ENCODE measurements around the gene GCSH. TPM values are rescaled to one million over a fixed set of nuclear protein-coding genes. Genes with fewer than 3 reads are reported as not detected.

Gene GCSH
- total RNA-seq, 1 donor from 2014 or later: 79.2 TPM

- H3K9me3 Mint-ChIP-seq: no peaks in the 10 kb centered on the region
- no peaks in the 10 kb centered on the region for H3K27me3 Mint-ChIP-seq (ENCODE audit: low read depth)
- H3K4me3 Mint-ChIP-seq: no peak overlapping the region
- no peak for DNase-seq (ENCODE audit: low read depth, low spot score)
- H3K4me1 Mint-ChIP-seq: peaks cover 33% of the 10 kb centered on the region
- H3K36me3 Mint-ChIP-seq (ENCODE audit: low read depth): peaks cover 42% of the 10 kb centered on the region
- TF ChIP-seq CTCF (conservative IDR thresholded peaks at IDR 0.05): no peak
- no peak overlapping the region for H3K27ac Mint-ChIP-seq (ENCODE audit: unreplicated experiment)
These were observed 55.4 kb downstream of the GCSH start for GRCh38 chr16:81040842-81041241.

DNA sequence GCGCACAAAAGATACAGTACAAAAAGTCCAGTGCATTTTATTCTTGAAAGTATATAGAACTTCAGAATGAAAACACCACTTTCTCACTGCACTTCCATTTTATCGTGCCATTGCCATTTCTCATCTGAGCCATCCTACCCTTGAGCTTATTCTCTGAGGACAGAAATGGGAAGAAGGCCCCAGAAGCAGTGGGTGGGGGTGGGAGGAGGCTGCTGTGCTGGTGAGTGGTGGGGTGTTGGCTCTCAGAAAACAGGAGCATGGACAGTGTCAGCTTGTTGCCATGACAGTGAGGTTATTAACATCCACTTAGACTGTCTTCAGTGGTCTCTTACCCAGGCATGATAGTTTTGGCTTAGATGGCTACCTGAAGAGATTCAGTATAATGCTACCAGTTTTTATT lies 56.1 kb downstream of the GCSH start:
- H3K9me3 Mint-ChIP-seq: no peaks in the 10 kb centered on the region
- no peak for DNase-seq (ENCODE audit: low read depth, low spot score)
- peaks cover 33% of the 10 kb centered on the region for H3K4me1 Mint-ChIP-seq
- H3K36me3 Mint-ChIP-seq (ENCODE audit: low read depth): peaks cover 36% of the 10 kb centered on the region
- peak overlapping the region; percentile 50 for H3K4me3 Mint-ChIP-seq
- TF ChIP-seq CTCF (conservative IDR thresholded peaks at IDR 0.05): no peak
- peak overlapping the region; percentile 91 for H3K27ac Mint-ChIP-seq (ENCODE audit: unreplicated experiment)
- no peaks in the 10 kb centered on the region for H3K27me3 Mint-ChIP-seq (ENCODE audit: low read depth)

DNA sequence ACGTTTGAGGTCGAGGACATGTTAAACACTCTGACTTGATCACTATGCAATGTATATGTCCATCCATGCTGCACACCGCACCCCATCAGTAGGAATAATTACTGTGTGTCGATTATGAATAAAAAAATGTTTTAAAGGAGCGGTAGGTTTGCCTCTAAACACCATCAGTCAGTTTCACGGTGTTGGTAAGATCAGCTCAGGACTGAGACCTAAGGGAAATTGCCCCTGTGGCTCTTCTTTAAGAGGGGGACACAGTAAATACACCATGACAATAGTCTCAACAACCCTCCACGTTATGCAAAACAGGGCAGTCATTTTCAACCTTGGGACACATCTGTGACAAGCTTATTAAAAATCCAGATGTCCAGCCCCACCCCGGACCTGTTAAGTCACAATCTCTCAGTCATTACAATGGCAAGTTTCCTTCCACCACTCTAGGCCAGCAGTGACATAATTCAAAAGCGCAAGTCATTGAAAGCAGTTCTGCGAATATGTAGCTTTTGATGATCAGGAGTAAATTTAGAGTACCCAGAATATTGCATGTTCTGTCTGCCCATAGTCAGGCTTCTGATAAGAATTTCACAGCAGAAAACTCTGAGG lies 59.3 kb downstream of the GCSH start:
- no peaks in the 10 kb centered on the region for H3K27me3 Mint-ChIP-seq (ENCODE audit: low read depth)
- DNase-seq (ENCODE audit: low read depth, low spot score): no peak
- peaks cover 3% of the 10 kb centered on the region for H3K9me3 Mint-ChIP-seq
- no peak for TF ChIP-seq CTCF (conservative IDR thresholded peaks at IDR 0.05)
- H3K4me3 Mint-ChIP-seq: peak overlapping the region; percentile 94
- peaks cover 33% of the 10 kb centered on the region for H3K4me1 Mint-ChIP-seq
- peak overlapping the region; percentile 53 for H3K27ac Mint-ChIP-seq (ENCODE audit: unreplicated experiment)
- peaks cover 20% of the 10 kb centered on the region for H3K36me3 Mint-ChIP-seq (ENCODE audit: low read depth)

DNA sequence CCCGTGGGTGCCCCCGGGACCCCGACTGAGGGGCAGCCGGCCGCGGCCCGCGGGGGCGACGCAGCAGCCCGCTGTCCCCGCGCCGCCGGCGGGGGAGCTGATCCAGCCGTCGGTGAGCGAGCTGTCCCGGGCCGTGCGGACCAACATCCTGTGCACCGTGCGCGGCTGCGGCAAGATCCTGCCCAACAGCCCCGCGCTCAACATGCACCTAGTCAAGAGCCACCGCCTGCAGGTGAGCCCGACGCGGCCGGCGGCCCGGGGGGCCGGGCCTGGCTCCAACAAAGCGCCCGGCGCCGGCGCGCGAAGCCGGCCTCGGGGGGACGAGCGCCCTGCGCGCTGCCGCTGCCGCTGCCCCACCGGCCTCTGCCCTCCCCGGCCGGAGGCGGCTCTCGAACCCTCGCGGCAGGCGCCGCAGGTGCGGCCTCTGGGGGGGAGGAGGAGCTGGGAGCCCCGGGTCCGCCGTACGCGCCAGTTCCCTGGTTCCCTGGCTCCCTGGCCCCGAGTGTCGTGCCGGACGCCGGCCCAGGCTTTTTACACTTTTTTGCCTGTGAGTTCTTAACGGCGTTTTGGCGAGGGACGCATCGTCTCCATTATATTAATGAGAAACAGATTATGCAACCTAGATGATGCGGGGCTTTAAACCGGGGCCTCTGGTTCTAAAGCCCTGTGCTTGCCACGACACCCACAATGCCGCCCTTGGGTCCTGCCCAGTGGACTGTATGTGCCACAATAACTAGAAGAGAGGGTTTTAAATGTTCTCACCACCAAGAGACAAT lies 60.0 kb downstream of the GCSH start:
- peaks cover 18% of the 10 kb centered on the region for H3K36me3 Mint-ChIP-seq (ENCODE audit: low read depth)
- peak overlapping the region; percentile 94 for H3K4me3 Mint-ChIP-seq
- DNase-seq (ENCODE audit: low read depth, low spot score): peak; percentile 14
- peaks cover 33% of the 10 kb centered on the region for H3K4me1 Mint-ChIP-seq
- peak overlapping the region; percentile 53 for H3K27ac Mint-ChIP-seq (ENCODE audit: unreplicated experiment)
- H3K9me3 Mint-ChIP-seq: peaks cover 3% of the 10 kb centered on the region
- H3K27me3 Mint-ChIP-seq (ENCODE audit: low read depth): no peaks in the 10 kb centered on the region
- TF ChIP-seq CTCF (conservative IDR thresholded peaks at IDR 0.05): no peak

DNA sequence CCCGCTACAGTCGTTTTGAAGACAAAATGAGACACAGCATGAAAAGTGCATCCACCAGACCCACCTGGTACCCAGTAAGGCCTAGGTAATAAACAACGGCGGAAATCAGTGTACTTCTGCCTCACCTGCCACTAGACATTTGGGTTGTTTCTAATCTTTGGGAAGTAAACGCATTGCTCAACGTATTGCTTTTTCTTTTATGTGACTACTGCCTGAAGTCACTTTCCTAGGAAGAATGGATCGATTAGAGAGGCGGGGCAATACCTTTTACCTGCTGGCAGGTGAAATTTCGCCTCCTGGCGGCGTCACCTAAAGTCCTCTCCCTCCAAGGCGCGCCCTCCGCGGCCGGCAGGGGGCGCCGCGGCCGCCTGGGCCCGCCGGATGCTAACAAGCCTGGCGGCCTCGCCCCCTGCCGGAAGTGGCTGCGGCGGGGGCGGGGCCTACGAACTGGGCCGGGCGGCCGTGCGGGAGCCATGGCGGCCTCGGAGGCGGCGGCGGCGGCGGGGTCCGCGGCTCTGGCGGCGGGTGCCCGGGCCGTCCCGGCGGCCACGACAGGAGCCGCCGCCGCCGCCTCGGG lies 60.7 kb downstream of the GCSH start, which contains the start of gene ATMIN:
TSS of gene ATMIN (plus strand) at position 445 of the 577 bp plus-strand sequence. CDS start at position 474, 29 bp downstream.
- H3K9me3 Mint-ChIP-seq: peaks cover 3% of the 10 kb centered on the region
- H3K27ac Mint-ChIP-seq (ENCODE audit: unreplicated experiment): peak within 1 kb of the TSS; percentile 53
- H3K4me1 Mint-ChIP-seq: peaks cover 28% of the 10 kb centered on the region
- TF ChIP-seq CTCF (conservative IDR thresholded peaks at IDR 0.05): peak; percentile 99
- no peaks in the 10 kb centered on the region for H3K27me3 Mint-ChIP-seq (ENCODE audit: low read depth)
- peaks cover 13% of the 10 kb centered on the region for H3K36me3 Mint-ChIP-seq (ENCODE audit: low read depth)
- peak within 1 kb of the TSS; percentile 94 for H3K4me3 Mint-ChIP-seq
- peak; percentile 82 for DNase-seq (ENCODE audit: low read depth, low spot score)

Other genes with a start within 250 kb of the GCSH start
- gene CMC2, start 89.5 kb downstream of the GCSH start, total RNA-seq: 75.0 and 87.6 TPM in 2 replicates
- 66.3 TPM in 2 replicates for gene CENPN, start 89.2 kb downstream of the GCSH start, total RNA-seq
- 49.1 and 51.4 TPM in 2 replicates for gene ATMIN, start 60.6 kb downstream of the GCSH start, total RNA-seq
- 1.8 and 2.1 TPM in 2 replicates for gene C16orf46, start 19.2 kb downstream of the GCSH start, total RNA-seq
- gene BCO1, start 142.3 kb upstream of the GCSH start, total RNA-seq: not detected in 2 replicates
- gene GAN, start 218.6 kb upstream of the GCSH start, total RNA-seq: 16.1 and 18.6 TPM in 2 replicates

Measured in neural crest cell (in vitro differentiated cells).